Neuronal stem cell (in vitro differentiated cells): ENCODE data around the gene ELAC1.

Source experiments
- DNase-seq: peaks from one replicate; pipeline ENCODE4 v3.0.0-alpha.2; 2013; ENCODE audit warnings: low spot score
- H2AFZ ChIP-seq: one replicate; pipeline ENCODE4 v1.6.1; 2013; ENCODE audit warnings: mild to moderate bottlenecking, low read length, inconsistent platforms
- H2AK5ac ChIP-seq: 2 replicates; pipeline ENCODE4 v1.6.1; 2013; ENCODE audit warnings: low read depth, mild to moderate bottlenecking, inconsistent platforms, low read length, moderate library complexity, mixed read lengths
- H2BK120ac ChIP-seq: 2 replicates; pipeline ENCODE4 v1.6.1; 2013; ENCODE audit warnings: low read depth, mild to moderate bottlenecking, inconsistent platforms, low read length, moderate library complexity, mixed read lengths
- H2BK12ac ChIP-seq: one replicate; pipeline ENCODE4 v1.6.1; 2013; ENCODE audit warnings: low read length, inconsistent platforms
- H2BK15ac ChIP-seq: 2 replicates; pipeline ENCODE4 v1.6.1; 2013; ENCODE audit warnings: mild to moderate bottlenecking, low read length, inconsistent platforms, mixed read lengths
- H2BK5ac ChIP-seq: one replicate; pipeline ENCODE4 v1.6.1; 2013; ENCODE audit warnings: inconsistent platforms, mild to moderate bottlenecking, low read length, moderate library complexity
- H3K14ac ChIP-seq: one replicate; pipeline ENCODE4 v1.6.1; 2013; ENCODE audit warnings: low read length, inconsistent platforms
- H3K18ac ChIP-seq: 2 replicates; pipeline ENCODE4 v1.6.1; 2013; ENCODE audit warnings: low read length, inconsistent platforms
- H3K23ac ChIP-seq: 2 replicates; pipeline ENCODE4 v1.6.1; 2013; ENCODE audit warnings: low read depth, mild to moderate bottlenecking, mixed read lengths, low read length, inconsistent platforms; ENCODE audit not compliant: poor library complexity
- H3K27ac ChIP-seq: replicated peaks from 3 replicates; pipeline ENCODE4 v1.5.1; 2013; ENCODE audit warnings: low read length, inconsistent platforms
- H3K27me3 ChIP-seq, 3 experiments: 2 replicates each; pipeline ENCODE4 v1.6.1; 2013; ENCODE audit warnings: low read length in 3 of 3, mild to moderate bottlenecking in 2 of 3, inconsistent platforms in 1 of 3, low read depth in 1 of 3, mixed read lengths in 1 of 3, moderate library complexity in 1 of 3; ENCODE audit not compliant: control insufficient read depth in 3 of 3, insufficient read depth in 3 of 3
- H3K36me3 ChIP-seq, 2 donors: replicated peaks in 1 of 2; 2 replicates each; pipeline ENCODE4 v1.6.1; 2013; ENCODE audit warnings: low read length in 2 of 2; ENCODE audit not compliant: control insufficient read depth in 2 of 2, insufficient read depth in 2 of 2
- H3K4ac ChIP-seq: 2 replicates; pipeline ENCODE4 v1.6.1; 2013; ENCODE audit warnings: inconsistent platforms, mild to moderate bottlenecking, low read length, moderate library complexity
- H3K4me1 ChIP-seq, 2 donors: 1 replicate in 1 of 2; 2 replicates in 1 of 2; pipeline ENCODE4 v1.6.1; 2013; ENCODE audit warnings: low read length in 2 of 2, low read depth in 1 of 2; ENCODE audit not compliant: control insufficient read depth in 2 of 2, insufficient read depth in 1 of 2
- H3K4me2 ChIP-seq: one replicate; pipeline ENCODE4 v1.6.1; 2013; ENCODE audit warnings: mild to moderate bottlenecking, low read length, inconsistent platforms; ENCODE audit not compliant: insufficient read depth, poor library complexity, severe bottlenecking
- H3K4me3 ChIP-seq, 2 donors: 2 replicates each; pipeline ENCODE4 v1.5.1; 2013; ENCODE audit warnings: low read length in 2 of 2, mild to moderate bottlenecking in 2 of 2, inconsistent platforms in 1 of 2, moderate library complexity in 1 of 2
- H3K79me1 ChIP-seq: one replicate; pipeline ENCODE4 v1.6.1; 2013; ENCODE audit warnings: low read depth, mild to moderate bottlenecking, inconsistent platforms, low read length, moderate library complexity
- H3K9ac ChIP-seq: one replicate; pipeline ENCODE4 v1.6.1; 2013; ENCODE audit warnings: mild to moderate bottlenecking, low read depth, low read length, inconsistent platforms; ENCODE audit not compliant: poor library complexity
- H3K9me3 ChIP-seq, 2 donors: replicated peaks in 1 of 2; 2 replicates each; pipeline versions ENCODE3 to v1.6.1; 2013; ENCODE audit warnings: low read length in 2 of 2, mild to moderate bottlenecking in 2 of 2, inconsistent platforms in 1 of 2, low read depth in 1 of 2, mixed read lengths in 1 of 2, moderate library complexity in 1 of 2; ENCODE audit not compliant: control insufficient read depth in 2 of 2, insufficient read depth in 1 of 2
- H4K8ac ChIP-seq: one replicate; pipeline ENCODE4 v1.6.1; 2013; ENCODE audit warnings: low read depth, mild to moderate bottlenecking, inconsistent platforms, low read length, moderate library complexity
- H4K91ac ChIP-seq: one replicate; pipeline ENCODE4 v1.6.1; 2013; ENCODE audit warnings: low read length, low read depth, mild to moderate bottlenecking, inconsistent platforms; ENCODE audit not compliant: poor library complexity
- WGBS, 2 donors: extraction: QIAGEN DNeasy Blood & Tissue Kit; methylation state at CpG; one replicate each; pipeline ENCODE4 v1.1.7; 2013; ENCODE audit warnings: missing lambda C conversion rate in 2 of 2, mixed read lengths in 1 of 2; ENCODE audit not compliant: insufficient read length in 2 of 2, insufficient replicate concordance in 1 of 2; ENCODE audit errors: extremely low coverage in 2 of 2; 5-methylcytosine and 5-hydroxymethylcytosine counted together

Gene ELAC1

DNA sequence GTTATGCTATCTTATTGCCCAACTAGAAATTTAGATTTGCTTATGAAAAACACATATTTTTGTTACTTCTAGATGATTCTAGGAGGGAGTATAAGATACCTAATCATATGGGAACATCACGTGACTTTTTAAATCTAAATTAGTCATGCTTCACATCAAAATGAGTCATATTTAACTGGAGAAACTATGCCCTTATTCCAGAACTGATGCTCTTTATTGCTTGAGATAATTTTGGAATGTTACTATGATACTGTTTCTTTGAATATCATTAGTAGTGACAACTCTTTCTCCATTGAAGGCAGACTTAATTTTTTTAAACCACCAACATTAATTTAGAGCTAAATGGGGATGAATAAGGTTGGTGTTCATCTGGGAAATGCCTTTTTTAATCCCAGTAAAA is 19.9 kb upstream of the ELAC1 start:
- Histone ChIP-seq H3K23ac (no peak overlapping the region), H3K9ac (no peak overlapping the region), H2AFZ (no peak overlapping the region), H2AK5ac (no peak overlapping the region), H2BK120ac (no peak overlapping the region), H2BK12ac (no peak overlapping the region), H3K18ac (no peak overlapping the region), H3K4me1 (no peaks in the 10 kb centered on the region), H3K27me3 (no peaks in the 10 kb centered on the region), H2BK5ac (no peak overlapping the region), H3K36me3 (peaks cover 3 to 66% of the 10 kb centered on the region in 2 donors), H3K4ac (no peak overlapping the region), H3K4me3 (no peak overlapping the region), H3K9me3 (no peaks in the 10 kb centered on the region), H3K79me1 (no peaks in the 10 kb centered on the region), H4K91ac (no peak overlapping the region), H2BK15ac (no peak overlapping the region), H4K8ac (no peak overlapping the region), H3K14ac (no peak overlapping the region), H3K27ac (no peak overlapping the region), H3K4me2 (no peak overlapping the region)
- no CpG with 5 or more reads among the region's 1 CpG for WGBS, 2 donors
- DNase-seq: no peak

DNA sequence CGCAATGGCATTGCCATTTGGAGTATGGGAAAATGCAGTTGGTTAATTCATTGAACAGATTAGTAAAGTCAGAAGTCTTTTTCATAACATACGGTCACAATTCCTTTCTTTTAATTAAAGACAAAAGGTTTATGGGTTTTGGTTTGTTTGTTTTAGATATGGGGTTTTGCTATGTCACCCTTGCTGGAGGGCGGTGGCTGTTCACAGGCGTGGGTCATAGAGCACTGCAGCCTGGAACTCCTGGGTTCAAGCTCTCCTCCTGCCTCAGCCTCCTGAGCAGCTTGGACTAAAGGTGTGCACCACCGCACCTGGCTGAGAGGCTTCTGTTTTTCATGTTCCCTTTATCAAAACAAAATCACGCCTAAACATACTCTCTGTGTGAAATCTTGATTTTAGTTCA is 18.7 kb upstream of the ELAC1 start:
- H3K23ac ChIP-seq: no peak overlapping the region
- no CpG with 5 or more reads among the region's 6 CpGs for WGBS, 2 donors
- H3K27ac ChIP-seq: no peak overlapping the region
- H3K9ac ChIP-seq: no peak overlapping the region
- no peak overlapping the region for H2BK15ac ChIP-seq
- no peak overlapping the region for H3K4me2 ChIP-seq
- no peak overlapping the region for H2BK120ac ChIP-seq
- H2AFZ ChIP-seq: no peak overlapping the region
- no peak overlapping the region for H3K4me3 ChIP-seq
- no peak overlapping the region for H2AK5ac ChIP-seq
- H3K18ac ChIP-seq: no peak overlapping the region
- DNase-seq: no peak
- no peaks in the 10 kb centered on the region for H3K79me1 ChIP-seq
- H3K4ac ChIP-seq: no peak overlapping the region
- no peak overlapping the region for H4K8ac ChIP-seq
- H4K91ac ChIP-seq: no peak overlapping the region
- no peak overlapping the region for H2BK12ac ChIP-seq
- H3K9me3 ChIP-seq: no peaks in the 10 kb centered on the region
- peaks cover 3 to 54% of the 10 kb centered on the region in 2 donors for H3K36me3 ChIP-seq
- H2BK5ac ChIP-seq: no peak overlapping the region
- H3K14ac ChIP-seq: no peak overlapping the region
- H3K27me3 ChIP-seq: no peaks in the 10 kb centered on the region
- no peaks in the 10 kb centered on the region for H3K4me1 ChIP-seq

DNA sequence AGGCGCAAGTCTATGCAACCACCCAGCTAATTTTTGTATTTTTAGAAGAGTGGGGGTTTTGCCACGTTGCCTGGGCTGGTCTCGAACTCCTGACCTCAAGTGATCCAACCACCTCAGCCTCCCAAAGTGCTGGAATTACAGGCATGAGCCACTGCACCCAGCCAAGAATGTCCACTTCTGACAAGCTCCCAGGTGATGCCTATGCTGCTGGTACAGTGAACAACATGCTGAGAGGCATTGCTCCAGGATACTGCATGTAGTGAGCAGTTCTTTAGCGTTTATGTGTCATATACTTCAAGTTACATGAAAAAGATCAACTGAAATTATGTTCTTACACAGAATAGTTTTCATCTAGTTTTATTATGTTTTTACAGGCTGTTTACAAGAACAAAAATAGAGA is 17.2 kb upstream of the ELAC1 start:
- DNase-seq: no peak
- no peak overlapping the region for H3K27ac ChIP-seq
- no peak overlapping the region for H3K14ac ChIP-seq
- no peaks in the 10 kb centered on the region for H3K27me3 ChIP-seq
- no peak overlapping the region for H3K4me2 ChIP-seq
- H3K23ac ChIP-seq: no peak overlapping the region
- no peak overlapping the region for H2BK5ac ChIP-seq
- no peak overlapping the region for H4K91ac ChIP-seq
- no peak overlapping the region for H3K4me3 ChIP-seq
- no peaks in the 10 kb centered on the region for H3K79me1 ChIP-seq
- no peak overlapping the region for H3K9ac ChIP-seq
- H4K8ac ChIP-seq: no peak overlapping the region
- H2BK15ac ChIP-seq: no peak overlapping the region
- H3K18ac ChIP-seq: no peak overlapping the region
- H3K36me3 ChIP-seq: peaks cover 3 to 39% of the 10 kb centered on the region in 2 donors
- no peak overlapping the region for H2BK12ac ChIP-seq
- H2AFZ ChIP-seq: no peak overlapping the region
- no CpG with 5 or more reads among the region's 4 CpGs for WGBS, 2 donors
- no peak overlapping the region for H2AK5ac ChIP-seq
- H3K9me3 ChIP-seq: no peaks in the 10 kb centered on the region
- no peak overlapping the region for H2BK120ac ChIP-seq
- no peak overlapping the region for H3K4ac ChIP-seq
- H3K4me1 ChIP-seq: no peaks in the 10 kb centered on the region

DNA sequence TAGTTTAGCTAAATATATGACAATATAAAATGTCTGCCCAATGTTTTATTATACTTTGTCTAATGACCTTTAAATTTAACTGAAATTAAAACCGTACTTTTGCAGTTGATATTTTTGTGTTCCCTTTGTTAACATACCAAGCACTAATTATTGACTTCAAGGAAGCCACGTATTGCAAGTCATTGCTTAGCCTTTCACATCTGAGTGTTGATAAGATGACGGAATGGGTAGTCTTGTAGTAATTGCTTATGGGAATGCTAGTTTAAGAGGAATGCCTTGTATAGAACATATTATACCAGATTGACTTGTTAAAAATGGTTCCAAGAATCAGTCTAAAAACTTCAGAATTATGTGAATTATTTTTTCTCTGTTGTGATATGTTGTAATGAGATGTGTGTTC is 14.0 kb upstream of the ELAC1 start:
- WGBS, 2 donors: no CpG with 5 or more reads among the region's 3 CpGs
- no peak overlapping the region for H2BK15ac ChIP-seq
- peaks cover 0 to 12% of the 10 kb centered on the region in 2 donors for H3K36me3 ChIP-seq
- H3K14ac ChIP-seq: no peak overlapping the region
- no peak for DNase-seq
- H4K8ac ChIP-seq: no peak overlapping the region
- H3K79me1 ChIP-seq: no peaks in the 10 kb centered on the region
- no peaks in the 10 kb centered on the region for H3K9me3 ChIP-seq
- H3K4me1 ChIP-seq: no peaks in the 10 kb centered on the region
- no peak overlapping the region for H2AFZ ChIP-seq
- H3K18ac ChIP-seq: no peak overlapping the region
- no peak overlapping the region for H2BK12ac ChIP-seq
- no peak overlapping the region for H3K23ac ChIP-seq
- H4K91ac ChIP-seq: no peak overlapping the region
- H2BK5ac ChIP-seq: no peak overlapping the region
- no peak overlapping the region for H2BK120ac ChIP-seq
- H3K4me3 ChIP-seq: no peak overlapping the region
- no peak overlapping the region for H3K4me2 ChIP-seq
- no peak overlapping the region for H3K9ac ChIP-seq
- H3K27me3 ChIP-seq: no peaks in the 10 kb centered on the region
- no peak overlapping the region for H2AK5ac ChIP-seq
- H3K27ac ChIP-seq: no peak overlapping the region
- no peak overlapping the region for H3K4ac ChIP-seq
